ENCODE results near the gene PLEKHH1. TPM values are rescaled to one million over a fixed set of nuclear protein-coding genes. Genes with fewer than 3 reads are reported as not detected.

PLEKHH1 gene
- total RNA-seq, 4 donors from 2014 or later = 0.75 to 3.4 (median 2.5) TPM

- H3K27ac ChIP-seq = no peak overlapping the region
- H3K36me3 ChIP-seq = no peaks in the 10 kb centered on the region
- peaks cover 0 to 4% (median 0%) of the 10 kb centered on the region in 3 donors for H3K9me3 ChIP-seq
- no peak overlapping the region for H3K4me3 ChIP-seq
- intact Hi-C loops (cut with DNase I; ENCODE audit: low total_unique reads) = no loop called here
- TF ChIP-seq POLR2A (IDR thresholded peaks at IDR 0.05) (no peak), CTCF (IDR thresholded peaks at IDR 0.05 in 4 of 5, conservative IDR thresholded peaks at IDR 0.05 in 1 of 5) (no peak)
- H3K27me3 ChIP-seq = no peaks in the 10 kb centered on the region
- no peaks in the 10 kb centered on the region for H3K4me1 ChIP-seq
- in situ Hi-C loops (cut with MboI; ENCODE audit: low sequenced_read_pairs in 4 of 4) = no loop called here
- ATAC-seq (no peak), DNase-seq (no peak)
These were observed 37.3 kb upstream of the PLEKHH1 start for GRCh38 chr14:67495827-67496226.

GRCh38 chr14:67497216-67497615 is 35.9 kb upstream of the PLEKHH1 start:
- intact Hi-C loops (cut with DNase I; ENCODE audit: low total_unique reads) (no loop called here), in situ Hi-C loops (cut with MboI; ENCODE audit: low sequenced_read_pairs in 4 of 4) (no loop called here)
- TF ChIP-seq POLR2A (IDR thresholded peaks at IDR 0.05) (no peak), CTCF (IDR thresholded peaks at IDR 0.05 in 4 of 5, conservative IDR thresholded peaks at IDR 0.05 in 1 of 5) (no peak)
- no peak for ATAC-seq
- H3K4me1 ChIP-seq = no peaks in the 10 kb centered on the region
- no peaks in the 10 kb centered on the region for H3K27me3 ChIP-seq
- no peak for DNase-seq
- H3K27ac ChIP-seq = no peak overlapping the region
- no peak overlapping the region for H3K4me3 ChIP-seq
- peaks cover 0 to 4% (median 0%) of the 10 kb centered on the region in 3 donors for H3K9me3 ChIP-seq
- H3K36me3 ChIP-seq = no peaks in the 10 kb centered on the region

- Histone ChIP-seq H3K36me3 (no peaks in the 10 kb centered on the region), H3K4me3 (no peak overlapping the region), H3K4me1 (no peaks in the 10 kb centered on the region), H3K9me3 (peaks cover 0 to 4% (median 0%) of the 10 kb centered on the region in 3 donors), H3K27ac (no peak overlapping the region), H3K27me3 (no peaks in the 10 kb centered on the region)
- in situ Hi-C loops (cut with MboI; ENCODE audit: low sequenced_read_pairs in 4 of 4) = no loop called here
- DNase-seq (no peak), ATAC-seq (no peak)
- intact Hi-C loops (cut with DNase I; ENCODE audit: low total_unique reads) = no loop called here
- TF ChIP-seq POLR2A (IDR thresholded peaks at IDR 0.05) (no peak), CTCF (IDR thresholded peaks at IDR 0.05 in 4 of 5, conservative IDR thresholded peaks at IDR 0.05 in 1 of 5) (no peak)
These were observed 35.4 kb upstream of the PLEKHH1 start for GRCh38 chr14:67497716-67498115.

- TF ChIP-seq CTCF (IDR thresholded peaks at IDR 0.05 in 4 of 5, conservative IDR thresholded peaks at IDR 0.05 in 1 of 5) (no peak), POLR2A (IDR thresholded peaks at IDR 0.05) (no peak)
- H3K27ac ChIP-seq = no peak overlapping the region
- H3K27me3 ChIP-seq = no peaks in the 10 kb centered on the region
- H3K9me3 ChIP-seq = no peaks in the 10 kb centered on the region
- in situ Hi-C loops (cut with MboI; ENCODE audit: low sequenced_read_pairs in 4 of 4) = no loop called here
- no peak overlapping the region for H3K4me3 ChIP-seq
- intact Hi-C loops (cut with DNase I; ENCODE audit: low total_unique reads) = no loop called here
- ATAC-seq (no peak), DNase-seq (no peak)
- no peaks in the 10 kb centered on the region for H3K4me1 ChIP-seq
- H3K36me3 ChIP-seq = no peaks in the 10 kb centered on the region
These were observed 32.1 kb upstream of the PLEKHH1 start for GRCh38 chr14:67500981-67501380.

GRCh38 chr14:67501670-67502069 is 31.4 kb upstream of the PLEKHH1 start:
- H3K9me3 ChIP-seq = no peaks in the 10 kb centered on the region
- DNase-seq = no peak
- no peaks in the 10 kb centered on the region for H3K27me3 ChIP-seq
- no peaks in the 10 kb centered on the region for H3K36me3 ChIP-seq
- H3K4me3 ChIP-seq = no peak overlapping the region
- TF ChIP-seq POLR2A (IDR thresholded peaks at IDR 0.05) (no peak), CTCF (IDR thresholded peaks at IDR 0.05 in 4 of 5, conservative IDR thresholded peaks at IDR 0.05 in 1 of 5) (no peak)
- intact Hi-C loops (cut with DNase I; ENCODE audit: low total_unique reads) (no loop called here), in situ Hi-C loops (cut with MboI; ENCODE audit: low sequenced_read_pairs in 4 of 4) (no loop called here)
- no peak overlapping the region for H3K27ac ChIP-seq
- no peak for ATAC-seq
- H3K4me1 ChIP-seq = no peaks in the 10 kb centered on the region
